ENCODE results near the gene FIBP. TPM values are rescaled to one million over a fixed set of nuclear protein-coding genes. Genes with fewer than 3 reads are reported as not detected.

FIBP gene
- total and polyA plus RNA-seq, 2 of the 8 experiments (the other 6 are each of a cell fraction or from before 2014, with no cell fraction given), result 74.3 to 173 TPM

- TF ChIP-seq KDM4A (IDR thresholded peaks at IDR 0.05; ENCODE audit: low read depth, low read length, severe bottlenecking) (no peak), GTF2F1 (IDR thresholded peaks at IDR 0.05; ENCODE audit: borderline replicate concordance, low read depth, low read length) (no peak), BCL11A (IDR thresholded peaks at IDR 0.05; ENCODE audit: low read depth in 2 of 2, low read length in 2 of 2) (no peak), EZH2 (IDR thresholded peaks at IDR 0.05; ENCODE audit: low read depth, low read length, severe bottlenecking) (no peak), ASH2L (IDR thresholded peaks at IDR 0.05; ENCODE audit: low read length) (no peak), ATF3 (IDR thresholded peaks at IDR 0.05; ENCODE audit: insufficient read depth, low read depth, low read length) (no peak), CTCF (IDR thresholded peaks at IDR 0.05; ENCODE audit: control extremely low read depth in 1 of 3, insufficient read depth in 1 of 3, low read depth in 1 of 3, low read length in 3 of 3) (peak; percentile 31 to 61 (median 60))
Observed at GRCh38 chr11:65911682-65912568, 23.7 kb upstream of the FIBP start (continued).
